Caco-2 (cell line): Measurements from ENCODE around the gene UCHL5. TPM values are rescaled to one million over a fixed set of nuclear protein-coding genes. Genes with fewer than 3 reads are reported as not detected.

Experiments used
- BruUV-seq: library from RNA; stranded (reverse); fragments of 400-500 nt; replicated peaks from 2 replicates; lab custom pipeline; 2021; lab: Mats Ljungman, UMichigan
- CTCF ChIA-PET: fragments of 300-600 bp; sonication (Branson Sonifier 250); formaldehyde crosslinking; loops from one replicate; lab custom pipeline; 2022; ENCODE audit warnings: antibody characterized with exemption; lab: Charles Lee
- POLR2A ChIA-PET: fragments of 300-600 bp; sonication (Branson Sonifier 250); formaldehyde crosslinking; loops from one replicate; lab custom pipeline; 2022; ENCODE audit warnings: antibody characterized with exemption; lab: Charles Lee
- DNase-seq, 2 experiments: peaks; one replicate each; pipeline versions ENCODE4 v3.0.0 to v3.0.0-alpha.2; 2020 to 2022
- H3K27me3 ChIP-seq: replicated peaks from 2 replicates; pipeline ENCODE4 v1.6.0; 2011; ENCODE audit warnings: low read length; ENCODE audit not compliant: control insufficient read depth, insufficient read depth
- H3K36me3 ChIP-seq: 2 replicates; pipeline ENCODE4 v1.5.1; 2011; ENCODE audit warnings: low read length; ENCODE audit not compliant: control insufficient read depth, insufficient read depth
- H3K4me1 ChIP-seq: fragments of 250-450 bp; sonication (Bioruptor Pico); 2 replicates; pipeline ENCODE4 v1.5.1; 2020; ENCODE audit warnings: mild to moderate bottlenecking
- H3K4me3 ChIP-seq: 2 replicates; pipeline ENCODE4 v1.5.1; 2011; ENCODE audit warnings: low read depth, mild to moderate bottlenecking, control low read depth, low read length
- H3K9me3 ChIP-seq: fragments of 250-450 bp; sonication (Bioruptor Pico); 2 replicates; pipeline ENCODE4 v1.5.1; 2020; ENCODE audit warnings: mild to moderate bottlenecking, moderate library complexity
- H3K27ac Mint-ChIP-seq: one replicate; pipeline ENCODE4 v1.8.0; 2022; ENCODE audit warnings: mixed read lengths; ENCODE audit not compliant: unreplicated experiment
- H3K27me3 Mint-ChIP-seq: one replicate; pipeline ENCODE4 v1.8.0; 2022; ENCODE audit warnings: mixed read lengths; ENCODE audit not compliant: insufficient read depth, unreplicated experiment
- H3K36me3 Mint-ChIP-seq: one replicate; pipeline ENCODE4 v1.8.0; 2022; ENCODE audit warnings: mild to moderate bottlenecking, mixed read lengths; ENCODE audit not compliant: insufficient read depth, unreplicated experiment
- H3K4me1 Mint-ChIP-seq: one replicate; pipeline ENCODE4 v1.8.0; 2022; ENCODE audit warnings: low read depth, mixed read lengths; ENCODE audit not compliant: unreplicated experiment
- H3K4me3 Mint-ChIP-seq: one replicate; pipeline ENCODE4 v1.8.0; 2022; ENCODE audit warnings: mild to moderate bottlenecking, moderate library complexity, mixed read lengths; ENCODE audit not compliant: unreplicated experiment
- H3K9me3 Mint-ChIP-seq: one replicate; pipeline ENCODE4 v1.8.0; 2022; ENCODE audit warnings: mixed read lengths; ENCODE audit not compliant: unreplicated experiment
- CTCF ChIP-seq, 2 experiments: fragments of 200-600 bp in 1 of 2; IDR thresholded peaks; 1 replicate in 1 of 2; 2 replicates in 1 of 2; pipeline versions ENCODE4 v1.5.1 to v1.8.0; 2011 to 2022; ENCODE audit warnings: antibody characterized with exemption in 1 of 2, control low read depth in 1 of 2, inconsistent platforms in 1 of 2, low read depth in 1 of 2, low read length in 1 of 2, mild to moderate bottlenecking in 1 of 2, moderate library complexity in 1 of 2; ENCODE audit not compliant: insufficient read depth in 1 of 2, severe bottlenecking in 1 of 2, unreplicated experiment in 1 of 2
- intact Hi-C: fragments of 100-400 bp; cut with micrococcal nuclease; formaldehyde crosslinking; loops from one replicate; pipeline ENCODE4 v1.10.0; 2022; ENCODE audit not compliant: unreplicated experiment
- total RNA-seq: library from RNA; stranded (reverse); gene quantifications from 2 replicates; pipeline ENCODE4 v1.2.3, GENCODE V29; 2022

The UCHL5 gene
- total RNA-seq, 1 experiment from 2014 or later: 49.6 TPM

GRCh38 chr1:192969091-192969490 is 90.1 kb downstream of the UCHL5 start:
- H3K27ac Mint-ChIP-seq: no peak overlapping the region
- no peaks in the 10 kb centered on the region for H3K36me3 Mint-ChIP-seq
- Histone ChIP-seq H3K4me1 (no peaks in the 10 kb centered on the region), H3K27me3 (no peaks in the 10 kb centered on the region), H3K4me3 (no peak overlapping the region), H3K9me3 (no peaks in the 10 kb centered on the region), H3K36me3 (no peaks in the 10 kb centered on the region)
- H3K27me3 Mint-ChIP-seq: no peaks in the 10 kb centered on the region
- CTCF ChIA-PET: no interaction called here
- no peak for TF ChIP-seq CTCF (IDR thresholded peaks at IDR 0.05; ENCODE audit: insufficient read depth in 1 of 2, low read depth in 1 of 2, low read length in 1 of 2, severe bottlenecking in 1 of 2, unreplicated experiment in 1 of 2)
- no peak for DNase-seq
- H3K9me3 Mint-ChIP-seq: no peaks in the 10 kb centered on the region
- intact Hi-C loops: no loop called here
- POLR2A ChIA-PET: no interaction called here
- no peak overlapping the region for H3K4me3 Mint-ChIP-seq
- H3K4me1 Mint-ChIP-seq: no peaks in the 10 kb centered on the region
- BruUV-seq: no TSS peak

- no TSS peak for BruUV-seq
- intact Hi-C loops: no loop called here
- Histone ChIP-seq H3K4me3 (no peak overlapping the region), H3K9me3 (no peaks in the 10 kb centered on the region), H3K36me3 (no peaks in the 10 kb centered on the region), H3K4me1 (no peaks in the 10 kb centered on the region), H3K27me3 (no peaks in the 10 kb centered on the region)
- no peaks in the 10 kb centered on the region for H3K36me3 Mint-ChIP-seq
- H3K9me3 Mint-ChIP-seq: no peaks in the 10 kb centered on the region
- ChIA-PET POLR2A (no interaction called here), CTCF (no interaction called here)
- H3K27me3 Mint-ChIP-seq: no peaks in the 10 kb centered on the region
- no peak overlapping the region for H3K27ac Mint-ChIP-seq
- no peak for TF ChIP-seq CTCF (IDR thresholded peaks at IDR 0.05; ENCODE audit: insufficient read depth in 1 of 2, low read depth in 1 of 2, low read length in 1 of 2, severe bottlenecking in 1 of 2, unreplicated experiment in 1 of 2)
- DNase-seq: no peak
- H3K4me1 Mint-ChIP-seq: no peaks in the 10 kb centered on the region
- H3K4me3 Mint-ChIP-seq: no peak overlapping the region
These were observed 90.8 kb downstream of the UCHL5 start for GRCh38 chr1:192968323-192968722.

- Mint-ChIP-seq H3K27me3 (no peaks in the 10 kb centered on the region), H3K4me1 (no peaks in the 10 kb centered on the region), H3K27ac (no peak overlapping the region), H3K4me3 (no peak overlapping the region), H3K9me3 (no peaks in the 10 kb centered on the region), H3K36me3 (no peaks in the 10 kb centered on the region)
- BruUV-seq: no TSS peak
- Histone ChIP-seq H3K4me3 (no peak overlapping the region), H3K36me3 (no peaks in the 10 kb centered on the region), H3K4me1 (no peaks in the 10 kb centered on the region), H3K27me3 (no peaks in the 10 kb centered on the region), H3K9me3 (no peaks in the 10 kb centered on the region)
- intact Hi-C loops: no loop called here
- no peak for TF ChIP-seq CTCF (IDR thresholded peaks at IDR 0.05; ENCODE audit: insufficient read depth in 1 of 2, low read depth in 1 of 2, low read length in 1 of 2, severe bottlenecking in 1 of 2, unreplicated experiment in 1 of 2)
- CTCF ChIA-PET: no interaction called here
- DNase-seq: no peak
- POLR2A ChIA-PET: no interaction called here
These were observed 91.3 kb downstream of the UCHL5 start for GRCh38 chr1:192967901-192968300.
